ENCODE measurements around the gene PLPP1.

The PLPP1 gene

DNA sequence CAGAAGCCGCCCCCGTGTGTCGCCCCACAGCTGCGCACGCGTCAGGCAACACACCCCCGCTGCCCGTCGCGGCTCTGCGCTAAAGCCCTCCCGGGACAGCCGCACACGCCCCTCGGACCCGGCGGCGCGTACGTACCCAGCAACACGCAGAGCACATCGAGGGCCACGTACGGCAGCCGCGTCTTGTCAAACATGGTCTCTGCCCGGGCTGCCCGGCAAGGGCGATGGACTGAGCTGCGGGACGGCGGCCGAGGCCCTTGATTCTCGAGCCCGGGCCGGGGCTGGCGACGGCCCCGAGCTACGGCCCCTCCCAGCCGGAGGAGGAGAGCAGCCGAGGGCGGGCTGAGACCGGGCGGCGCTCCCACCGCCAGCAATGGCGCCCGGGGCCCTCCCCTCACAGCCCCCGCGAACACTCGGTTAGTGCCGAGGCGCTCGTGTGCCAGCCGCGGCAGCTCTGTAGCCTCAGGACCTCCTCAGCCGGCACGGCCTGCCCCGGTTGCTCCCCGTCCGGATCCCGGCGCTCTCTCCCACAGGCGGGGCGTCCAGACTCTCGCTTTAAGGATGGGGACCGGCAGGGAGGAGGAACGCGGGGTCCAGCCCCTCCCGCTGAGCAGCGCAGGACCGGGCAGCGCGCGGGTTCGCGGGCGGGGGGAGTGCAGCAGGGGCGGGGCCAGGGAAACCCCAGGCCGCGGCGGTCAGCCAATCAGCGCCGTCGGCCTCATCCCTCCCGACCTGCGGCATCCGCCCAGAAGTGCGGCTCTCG, at the start of gene PLPP1:
PLPP1 (minus strand) TSS at position 529 of the 763 bp plus-strand sequence; CDS start at position 194, 335 bp downstream.
- peak; percentile 62 to 79 for DNase-seq (ENCODE audit: low read depth in 1 of 2, low spot score in 1 of 2)

DNA sequence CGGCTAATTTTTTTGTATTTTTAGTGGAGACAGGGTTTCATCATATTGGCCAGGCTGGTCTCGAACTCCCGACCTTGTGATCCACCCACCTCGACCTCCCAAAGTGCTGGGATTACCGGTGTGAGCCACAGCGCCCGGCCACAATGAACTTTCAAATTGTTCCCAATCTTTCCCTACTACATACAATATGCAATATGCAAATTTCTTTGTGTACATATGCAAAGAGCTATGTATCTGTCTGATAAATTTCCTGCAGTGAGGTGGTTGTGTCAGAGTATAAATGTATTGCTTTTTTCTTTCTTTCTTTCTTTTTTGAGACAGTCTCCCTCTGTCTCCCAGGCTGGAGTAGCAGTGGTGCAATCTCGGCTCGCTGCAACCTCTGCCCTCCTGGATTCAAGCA, 48.8 kb upstream of the PLPP1 start:
- no peak for DNase-seq (ENCODE audit: low read depth in 1 of 2, low spot score in 1 of 2)

DNA sequence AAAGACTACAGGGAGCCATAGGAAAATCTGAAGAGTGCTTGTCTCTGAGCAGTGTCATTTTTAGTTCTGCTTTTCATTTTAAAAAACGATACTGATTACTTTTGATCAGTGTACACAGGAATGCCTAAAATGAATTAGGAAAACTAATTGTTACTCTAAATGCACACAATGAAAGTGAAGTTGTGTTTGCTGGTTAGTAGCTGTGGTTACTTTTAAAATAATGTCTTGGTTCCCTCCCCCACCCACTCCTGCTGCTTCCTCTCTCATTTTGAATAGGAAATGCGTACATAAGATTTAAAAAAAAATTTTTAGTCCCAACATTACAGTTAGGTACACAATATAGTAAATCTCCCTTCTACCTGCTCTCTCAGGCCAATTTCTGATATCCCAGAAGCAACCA, 47.5 kb upstream of the PLPP1 start:
- no peak for DNase-seq (ENCODE audit: low read depth in 1 of 2, low spot score in 1 of 2)

DNA sequence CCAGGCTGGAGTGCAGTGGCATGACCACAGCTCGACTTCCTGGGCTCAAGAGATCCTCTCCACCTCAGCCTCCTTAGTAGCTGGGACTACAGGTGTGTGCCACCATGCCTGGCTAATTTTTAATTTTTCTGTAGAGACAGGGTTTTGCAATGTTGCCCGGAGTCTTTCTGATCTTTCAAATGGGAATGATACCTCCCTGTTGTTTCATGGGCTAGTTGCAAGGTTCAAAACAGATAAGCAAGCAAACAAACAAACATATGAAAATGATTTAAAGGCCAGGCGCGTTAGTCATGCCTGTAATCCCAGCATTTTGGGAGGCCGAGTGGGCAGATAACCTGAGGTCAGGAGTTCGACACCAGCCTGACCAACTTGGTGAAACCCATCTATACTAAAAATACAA, 45.3 kb upstream of the PLPP1 start:
- DNase-seq (ENCODE audit: low read depth in 1 of 2, low spot score in 1 of 2) = no peak

DNA sequence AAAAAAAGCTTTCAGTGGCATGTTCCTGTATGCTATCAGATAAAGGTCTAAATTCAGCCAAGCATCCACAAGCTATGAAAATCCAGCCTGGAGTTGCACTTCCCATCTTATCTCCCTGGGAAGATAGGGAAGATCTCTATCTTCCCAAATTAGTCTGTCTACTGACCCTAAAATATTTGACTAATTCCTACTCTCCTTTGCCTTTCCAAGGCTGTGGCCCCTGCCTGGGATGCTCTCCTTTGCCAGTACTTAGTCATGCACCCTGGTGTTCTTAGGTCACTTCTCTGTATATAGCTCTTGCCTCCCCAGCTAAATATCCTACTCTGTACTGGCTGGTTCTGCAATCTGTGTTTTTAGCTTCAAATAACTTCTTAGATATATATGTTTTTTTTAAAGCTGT, 44.0 kb upstream of the PLPP1 start:
- no peak for DNase-seq (ENCODE audit: low read depth in 1 of 2, low spot score in 1 of 2)

DNA sequence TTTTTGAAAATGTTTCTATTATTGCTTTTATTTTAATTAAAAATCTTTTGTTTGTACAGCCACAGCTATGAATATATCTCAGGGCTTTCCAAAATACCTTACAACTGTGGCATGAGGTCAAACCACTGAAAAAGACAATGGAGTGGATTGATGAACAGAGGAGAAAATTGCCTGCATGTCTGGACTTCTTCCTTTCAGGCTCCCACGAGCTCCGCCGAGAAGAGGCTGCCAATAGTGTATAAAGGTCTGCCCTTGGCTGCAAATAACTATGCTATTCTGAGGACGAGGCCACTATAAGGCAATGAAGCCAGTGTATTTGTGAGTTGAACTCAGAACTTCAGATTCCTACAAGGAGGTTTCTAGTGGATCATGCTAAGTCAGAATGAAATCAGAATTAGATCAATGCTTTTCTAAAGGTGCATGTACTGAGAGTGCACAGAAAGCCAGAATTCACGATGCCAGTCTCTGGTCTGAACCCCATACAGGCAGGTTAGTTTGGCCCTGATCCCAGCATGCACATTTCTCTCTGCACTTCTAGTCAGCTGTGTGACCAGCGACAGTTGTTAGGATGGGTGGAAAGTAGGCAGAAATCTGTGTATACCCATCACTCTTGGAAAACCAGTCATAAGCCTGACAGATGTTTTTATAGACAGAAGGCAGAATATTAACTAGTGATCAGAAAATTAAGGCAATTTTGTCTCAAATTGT, 42.7 kb upstream of the PLPP1 start:
- no peak for DNase-seq (ENCODE audit: low read depth in 1 of 2, low spot score in 1 of 2)

DNA sequence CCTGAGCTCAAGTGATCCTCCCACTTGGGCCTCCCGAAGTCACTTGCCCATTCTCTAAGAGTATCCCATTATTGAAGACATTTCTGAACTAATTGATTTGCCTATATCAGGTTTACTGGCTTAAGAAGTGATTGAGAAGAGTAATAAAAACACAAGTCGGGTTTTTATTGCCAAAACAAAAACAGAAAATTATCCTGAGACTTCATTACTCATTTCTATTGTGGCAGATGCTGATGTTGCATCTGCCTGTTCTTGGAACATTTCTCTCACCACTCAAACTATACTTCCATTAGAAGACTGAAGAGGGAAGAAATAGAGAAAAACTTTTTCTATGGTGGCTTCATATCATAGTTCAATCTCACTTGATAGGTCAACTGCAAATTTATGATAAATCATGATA, 41.9 kb upstream of the PLPP1 start:
- DNase-seq (ENCODE audit: low read depth in 1 of 2, low spot score in 1 of 2) = no peak

DNA sequence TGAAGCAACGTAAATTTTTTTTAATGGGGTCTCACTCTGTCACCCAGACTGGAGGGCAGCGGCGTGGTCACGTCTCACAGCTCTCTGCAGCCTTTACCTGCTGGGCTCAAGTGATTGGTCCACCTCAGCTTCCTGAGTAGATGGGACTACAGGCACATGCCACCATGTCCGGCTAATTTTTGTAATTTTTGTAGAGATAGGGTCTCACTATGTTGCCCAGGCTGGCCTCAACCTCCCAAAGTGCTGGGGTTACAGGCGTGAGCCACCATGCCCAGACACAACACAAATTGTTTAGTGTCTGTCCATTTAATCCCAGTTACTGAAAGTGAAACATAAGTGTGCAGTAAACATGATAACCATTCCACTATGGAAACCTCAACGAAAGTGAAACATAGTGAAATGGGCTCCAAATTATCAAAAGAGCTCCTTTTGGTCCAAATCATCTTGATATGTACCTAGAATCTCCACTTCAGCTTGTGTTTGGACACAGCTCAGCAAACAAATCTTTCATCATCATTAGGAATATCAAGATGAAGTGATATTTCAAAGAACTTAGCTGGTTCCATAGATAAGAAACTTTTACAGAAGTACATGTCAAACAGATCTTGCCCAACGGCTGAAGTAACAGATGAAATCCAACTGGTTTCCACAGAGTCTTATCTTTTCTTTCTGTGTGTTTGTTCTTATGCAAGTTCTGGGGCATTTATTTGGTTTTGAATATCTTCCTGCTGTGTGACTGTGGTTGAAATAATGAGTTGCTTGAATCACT, 41.2 kb upstream of the PLPP1 start:
- no peak for DNase-seq (ENCODE audit: low read depth in 1 of 2, low spot score in 1 of 2)

DNA sequence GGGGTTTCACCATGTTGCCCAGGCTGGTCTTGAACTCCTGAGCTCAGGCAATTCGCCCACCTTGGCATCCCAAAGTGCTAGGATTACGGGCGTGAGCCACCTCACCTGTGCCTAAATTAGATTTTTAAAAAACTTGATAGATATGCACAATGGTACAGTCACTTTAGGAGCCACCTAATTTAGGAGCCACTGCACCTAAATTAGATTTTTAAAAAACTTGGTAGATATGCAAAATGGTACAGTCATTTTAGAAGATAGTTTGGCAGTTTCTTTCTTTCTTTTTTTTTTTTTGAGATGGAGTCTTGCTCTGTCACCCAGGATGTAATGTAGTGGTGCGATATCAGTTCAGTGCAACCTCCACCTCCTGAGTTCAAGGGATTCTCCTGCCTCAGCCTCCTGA, 37.8 kb upstream of the PLPP1 start:
- DNase-seq (ENCODE audit: low read depth in 1 of 2, low spot score in 1 of 2) = no peak

DNA sequence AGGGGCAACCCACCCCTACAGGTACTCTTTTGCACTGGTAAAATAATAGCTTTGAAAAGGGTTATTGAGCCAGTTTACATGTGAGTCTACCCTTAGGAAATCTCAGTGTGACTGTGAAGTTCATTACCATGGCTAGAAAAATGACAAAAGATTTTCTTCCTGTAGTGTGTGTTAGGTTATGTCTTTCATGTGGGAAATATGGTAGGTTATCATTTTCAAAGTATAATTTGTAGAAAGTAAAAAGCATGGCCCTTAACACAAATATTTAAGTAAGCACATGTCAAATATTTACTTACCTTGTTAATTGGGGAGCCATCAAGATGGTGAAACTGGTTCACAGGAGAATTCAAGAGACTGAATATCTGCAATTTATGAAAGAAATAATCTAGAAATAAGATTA, 37.3 kb upstream of the PLPP1 start:
- DNase-seq (ENCODE audit: low read depth in 1 of 2, low spot score in 1 of 2) = no peak

DNA sequence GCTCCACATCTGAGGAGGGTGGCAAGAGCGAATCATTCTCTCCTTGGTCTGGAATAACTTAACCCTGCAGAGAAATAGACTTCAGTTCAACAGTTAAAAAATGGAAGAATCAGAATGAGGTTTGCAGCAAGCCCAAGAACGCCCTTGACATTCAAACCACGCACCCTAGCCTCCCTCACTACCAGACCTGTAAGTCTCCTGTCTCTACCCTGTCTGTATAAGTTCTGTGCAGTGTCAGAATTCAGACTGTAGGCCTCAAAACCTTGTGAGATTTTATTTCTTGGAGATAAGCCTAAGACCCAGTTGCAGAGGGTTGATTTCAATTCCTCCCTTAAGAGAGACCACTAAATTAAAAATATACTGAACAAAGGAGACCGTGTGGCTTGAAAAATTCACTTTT, 35.8 kb upstream of the PLPP1 start:
- no peak for DNase-seq (ENCODE audit: low read depth in 1 of 2, low spot score in 1 of 2)

DNA sequence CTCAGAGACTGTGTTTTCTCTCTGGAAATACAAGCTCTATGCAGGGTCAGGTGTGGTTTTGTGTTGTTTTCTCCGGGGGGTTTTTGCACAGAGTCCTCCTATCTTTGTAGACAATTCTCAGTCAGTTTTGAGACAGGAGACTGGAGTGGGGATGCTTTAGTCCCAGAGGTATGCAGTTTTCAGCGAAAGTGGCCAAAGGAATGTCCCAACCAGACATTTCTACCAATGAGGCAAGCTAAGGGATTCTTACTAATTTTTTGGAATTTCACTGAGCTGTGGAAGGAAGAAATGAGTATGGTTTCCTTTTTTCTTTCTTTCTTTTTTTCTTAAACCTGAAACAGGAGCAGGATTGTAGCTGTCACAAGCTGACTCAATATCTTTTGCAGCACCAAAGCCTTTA, 35.3 kb upstream of the PLPP1 start:
- no peak for DNase-seq (ENCODE audit: low read depth in 1 of 2, low spot score in 1 of 2)

DNA sequence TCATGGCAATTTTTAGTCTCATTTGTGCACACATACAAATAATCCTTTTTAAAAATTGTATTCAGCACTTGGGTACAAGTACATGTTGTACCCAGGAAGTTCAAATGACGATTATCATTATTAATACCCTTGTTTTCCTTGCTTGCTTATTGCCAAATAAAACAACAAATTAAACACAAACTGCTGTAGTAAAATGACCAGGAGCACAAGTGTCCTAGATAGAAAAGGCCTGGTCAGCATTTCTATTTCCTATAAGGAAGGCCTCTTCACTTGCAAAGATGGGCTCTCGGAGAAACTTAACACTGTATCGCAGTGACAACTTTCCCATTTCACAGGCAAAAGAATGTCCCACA, 34.7 kb upstream of the PLPP1 start:
- no peak for DNase-seq (ENCODE audit: low read depth in 1 of 2, low spot score in 1 of 2)

DNA sequence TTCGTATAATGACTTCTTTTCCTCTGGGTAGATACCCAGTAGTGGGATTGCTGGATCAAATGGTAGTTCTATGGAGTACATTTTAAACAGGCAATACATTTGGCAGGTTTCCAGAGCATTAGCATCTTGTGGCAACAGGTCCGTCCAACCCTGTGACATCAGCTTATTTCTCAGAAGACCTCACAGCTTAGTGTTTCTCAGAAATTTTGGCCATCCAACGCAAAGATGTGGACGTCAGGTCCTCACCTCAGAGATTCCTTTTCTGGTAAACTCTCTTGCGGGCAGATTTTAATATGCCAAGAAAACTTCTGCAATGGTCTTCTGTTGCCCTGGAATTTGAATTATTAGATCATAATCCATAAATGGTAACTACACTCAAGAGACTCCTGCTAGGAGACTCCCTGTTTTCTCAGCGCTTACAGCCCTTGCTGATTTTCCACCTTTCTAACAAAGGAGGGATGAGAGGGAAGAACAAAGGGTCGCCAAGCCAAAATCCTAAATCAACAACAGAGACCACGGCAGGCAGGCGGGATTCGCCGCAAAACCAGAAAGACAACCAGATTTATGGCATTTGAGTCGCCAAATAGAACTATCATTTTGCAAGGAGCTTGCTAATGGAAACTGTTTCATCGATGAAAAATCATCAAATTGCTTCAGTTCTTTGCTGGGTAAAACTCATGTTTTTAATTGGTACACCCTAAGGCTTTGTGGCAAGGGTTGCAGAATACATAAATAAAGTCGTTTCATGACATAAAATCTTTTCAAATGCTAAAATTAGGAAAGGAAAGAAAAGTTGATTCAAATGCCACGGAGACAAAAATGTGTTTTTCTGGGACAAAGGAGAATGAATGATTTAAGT, 34.1 kb upstream of the PLPP1 start:
- DNase-seq (ENCODE audit: low read depth in 1 of 2, low spot score in 1 of 2) = no peak

DNA sequence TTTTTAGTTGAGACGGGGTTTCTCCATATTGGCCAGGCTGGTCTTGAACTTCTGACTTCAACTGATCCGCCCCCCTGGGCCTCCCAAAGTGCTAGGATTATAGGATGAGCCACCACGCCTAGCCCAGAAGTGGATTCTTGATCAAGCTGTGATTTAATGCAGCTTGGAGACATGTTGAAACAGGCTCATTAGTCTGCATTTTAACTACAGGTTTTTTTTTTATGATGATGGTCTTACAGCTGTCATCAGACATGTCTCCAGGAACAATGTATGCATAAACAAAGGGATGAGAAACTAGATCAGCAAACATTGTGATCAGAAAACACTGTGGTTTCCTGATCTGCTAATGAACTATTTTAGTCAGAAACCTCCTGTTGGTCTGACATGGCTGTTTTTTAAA, 30.0 kb upstream of the PLPP1 start:
- no peak for DNase-seq (ENCODE audit: low read depth in 1 of 2, low spot score in 1 of 2)

DNA sequence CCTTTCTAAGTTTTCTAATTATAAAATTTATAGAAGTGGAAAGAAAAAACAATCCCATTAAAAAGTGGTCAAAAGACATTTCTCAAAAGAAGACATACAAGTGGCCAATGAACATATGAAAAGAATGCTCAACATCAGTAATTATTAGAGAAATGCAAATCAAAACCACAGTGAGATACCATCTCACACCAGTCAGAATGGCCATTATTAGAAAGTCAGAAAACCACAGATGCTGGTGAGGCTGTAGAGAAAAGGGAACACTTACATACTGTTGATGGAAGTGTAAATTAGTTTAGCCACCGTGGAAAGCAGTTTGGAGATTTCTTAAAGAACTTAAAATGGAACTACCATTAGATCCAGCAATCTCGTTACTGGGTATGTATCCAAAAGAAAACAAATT, 23.7 kb upstream of the PLPP1 start:
- no peak for DNase-seq (ENCODE audit: low read depth in 1 of 2, low spot score in 1 of 2)

DNA sequence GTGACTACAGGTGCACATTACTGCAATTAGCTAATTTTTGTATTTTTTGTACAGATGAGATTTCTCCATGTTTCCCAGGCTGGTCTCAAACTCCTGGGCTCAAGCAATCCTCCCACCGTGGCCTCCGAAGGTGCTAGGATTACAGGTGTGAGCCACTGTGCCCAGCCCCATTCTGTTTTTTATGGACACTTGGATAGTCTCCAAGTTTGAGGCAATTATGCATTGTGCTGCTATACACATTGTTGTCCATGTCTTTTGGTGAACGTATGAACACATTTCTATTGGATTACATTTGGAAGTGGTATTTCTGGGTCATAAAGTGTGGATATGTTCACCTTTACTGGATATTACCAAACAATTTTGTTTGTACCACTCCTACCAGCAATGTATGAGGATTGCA, 22.4 kb upstream of the PLPP1 start:
- no peak for DNase-seq (ENCODE audit: low read depth in 1 of 2, low spot score in 1 of 2)

DNA sequence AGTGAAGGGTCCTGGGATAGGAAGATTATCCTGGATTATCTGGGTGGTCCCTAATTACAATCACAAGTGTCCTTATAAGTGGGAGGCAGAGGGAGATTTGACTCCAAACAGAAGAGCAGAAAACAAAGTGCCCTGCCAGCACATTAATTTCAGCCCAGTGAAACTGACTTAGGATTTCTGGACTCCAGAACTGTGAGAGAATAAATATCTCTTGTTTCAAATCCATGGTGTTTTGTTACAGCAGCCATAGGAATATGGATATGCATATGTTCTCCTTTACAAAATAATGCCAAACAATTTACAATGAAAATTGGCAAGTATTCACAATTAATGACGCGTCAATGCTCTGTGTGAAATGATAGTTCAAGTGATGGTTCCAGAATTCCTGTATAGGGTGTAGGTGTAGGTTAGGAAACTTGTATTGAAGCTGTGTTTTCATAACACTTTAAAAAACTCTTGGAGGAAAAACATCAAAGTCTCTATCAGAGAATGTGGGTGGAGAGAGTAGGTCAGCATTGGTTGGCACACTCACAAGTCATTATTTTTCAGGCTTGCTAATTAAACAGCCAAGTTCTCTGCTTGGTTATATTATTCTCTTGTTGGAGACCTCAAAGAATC, 19.9 kb upstream of the PLPP1 start:
- DNase-seq (ENCODE audit: low read depth in 1 of 2, low spot score in 1 of 2) = no peak

DNA sequence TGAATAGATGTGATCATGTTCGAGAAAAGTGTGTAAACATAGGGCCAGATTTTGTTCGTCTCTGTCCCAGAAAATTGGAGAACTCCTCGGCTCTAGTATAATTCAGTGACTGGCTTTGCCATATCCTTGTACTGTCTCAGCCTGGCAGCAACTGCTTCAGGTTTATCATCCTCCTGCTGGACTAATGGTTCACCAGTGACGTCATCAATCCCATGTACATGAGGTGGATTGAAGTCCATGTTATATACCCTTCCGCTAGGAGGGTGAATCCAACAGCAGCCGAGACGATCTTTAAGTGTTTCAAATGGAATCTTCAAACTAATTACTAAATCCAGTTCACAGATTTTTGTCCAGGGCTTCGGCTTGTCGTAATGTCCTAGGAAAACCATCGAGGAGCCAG, 17.1 kb upstream of the PLPP1 start:
- DNase-seq (ENCODE audit: low read depth in 1 of 2, low spot score in 1 of 2) = no peak

DNA sequence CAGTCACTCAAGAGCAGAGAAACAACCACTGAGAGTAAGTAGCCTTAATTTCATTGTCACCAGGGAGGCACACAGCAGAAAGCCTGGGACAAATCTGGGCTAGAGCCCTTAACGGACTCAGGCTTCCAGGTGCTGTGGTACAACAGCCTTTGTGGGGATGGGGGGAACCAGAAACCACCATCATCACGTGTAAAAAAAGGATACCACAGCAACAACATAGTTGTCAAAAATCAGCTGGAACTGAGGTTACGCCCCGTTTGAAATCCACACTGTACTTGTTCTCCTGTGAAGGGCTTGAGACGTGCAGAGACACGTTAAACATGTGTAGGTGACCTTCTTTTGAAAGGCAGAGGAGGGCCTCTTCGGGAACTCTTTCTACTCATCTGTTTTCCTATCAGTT, 16.6 kb upstream of the PLPP1 start:
- DNase-seq (ENCODE audit: low read depth in 1 of 2, low spot score in 1 of 2) = no peak

DNA sequence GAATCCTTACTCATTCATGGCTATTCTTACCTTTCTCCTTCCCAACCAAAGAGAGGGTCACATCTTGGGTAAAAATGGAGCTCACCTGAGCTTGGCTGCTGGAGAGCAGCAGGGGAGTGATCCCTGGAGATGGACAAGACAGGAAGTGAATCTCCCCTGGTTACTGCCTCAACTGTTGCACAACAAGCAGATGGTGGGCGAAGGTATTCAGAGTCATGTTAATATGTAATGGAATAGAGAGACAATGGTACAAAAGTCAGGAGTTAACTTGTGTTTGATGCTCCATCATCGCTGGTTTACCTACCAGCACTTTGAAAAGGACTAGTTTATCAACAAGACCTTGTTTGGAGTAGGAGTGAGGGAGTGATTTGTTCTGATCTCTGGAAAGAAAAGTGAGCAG, 13.0 kb upstream of the PLPP1 start:
- DNase-seq (ENCODE audit: low read depth in 1 of 2, low spot score in 1 of 2) = no peak
